Stimulated activated CD8-positive, alpha-beta memory T cell treated with anti-CD3 and anti-CD28 coated beads, Interleukin-7, amount 100 ng/mL, for 4 hours (primary cell): ENCODE data around the gene ADAM11.
A peak's percentile ranks its signal among the peaks of the same experiment; 100 is the strongest.
"Not testable (repeated sequence)": the region's sequence is repeated elsewhere in the genome, so short reads cannot be mapped to it uniquely, and the experiment has no call there.

Source experiments
- DNase-seq, 2 donors: peaks; one replicate each; pipeline ENCODE4 v3.0.0-alpha.2; 2020; ENCODE audit warnings: low read depth in 2 of 2

The ADAM11 gene

DNA sequence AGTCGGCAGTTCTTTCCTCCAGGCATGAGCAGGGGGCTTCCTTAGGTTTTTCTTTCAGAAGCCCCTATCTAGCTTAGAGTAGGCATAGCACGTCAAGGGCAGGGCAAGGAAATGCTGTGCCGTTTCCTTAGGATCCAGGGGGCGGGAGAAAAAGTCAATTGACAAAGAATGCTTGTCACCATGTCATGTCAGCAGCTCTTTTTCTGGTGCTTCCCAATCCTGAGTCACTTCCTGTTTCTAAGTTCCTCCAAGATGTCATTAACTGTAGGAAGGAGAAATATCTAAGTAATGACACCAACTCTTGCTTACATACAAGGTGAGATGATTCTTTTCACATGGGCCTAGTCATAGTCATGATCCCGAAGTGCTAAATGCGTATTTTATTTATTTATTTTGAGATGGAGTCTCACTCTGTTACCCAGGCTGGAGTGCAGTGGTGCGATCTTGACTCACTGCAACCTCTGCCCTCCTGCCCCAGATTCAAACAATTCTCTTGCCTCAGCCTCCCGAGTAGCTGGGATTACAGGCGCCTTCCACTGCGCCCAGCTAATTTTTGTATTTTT is 36.1 kb downstream of the ADAM11 start:
- DNase-seq, result no peak

DNA sequence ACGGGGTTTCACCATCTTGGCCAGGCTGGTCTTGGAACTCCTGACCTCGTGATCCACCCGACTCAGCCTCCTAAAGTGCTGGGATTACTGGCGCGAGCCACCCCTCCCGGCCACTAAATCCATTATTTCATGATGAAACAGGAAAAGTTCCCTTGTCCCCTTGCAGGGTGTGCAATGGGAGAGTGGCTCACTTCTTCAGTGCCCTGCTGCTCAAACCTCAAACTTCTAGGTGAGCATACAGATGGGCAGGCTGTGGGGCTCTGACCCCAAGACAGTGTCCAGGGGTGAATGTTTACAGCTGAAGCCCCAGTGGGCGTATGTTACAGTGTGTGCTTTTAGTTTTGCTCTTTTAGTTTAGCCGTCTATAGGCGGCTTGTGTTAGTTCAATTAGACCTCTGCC is 36.6 kb downstream of the ADAM11 start:
- no peak for DNase-seq

DNA sequence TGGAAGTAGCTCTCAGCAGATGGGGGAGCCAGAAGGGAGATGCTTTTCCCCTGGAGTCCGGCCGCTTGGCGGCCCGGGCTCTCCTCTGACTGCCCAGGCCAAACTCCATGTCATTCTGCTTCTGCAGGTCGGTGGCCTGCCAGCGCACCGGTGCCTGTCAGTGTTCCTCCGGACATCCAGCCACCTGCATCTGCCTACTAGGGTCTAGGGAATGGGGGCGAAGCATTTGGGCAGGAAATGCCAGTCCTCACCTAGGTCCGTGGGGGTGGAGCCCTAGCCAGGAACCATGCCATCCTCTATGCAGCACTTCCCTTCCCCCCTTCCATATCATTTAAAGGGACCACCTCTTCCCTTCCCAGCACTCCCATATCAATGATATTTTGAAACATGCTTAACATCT is 37.1 kb downstream of the ADAM11 start:
- DNase-seq, result no peak

DNA sequence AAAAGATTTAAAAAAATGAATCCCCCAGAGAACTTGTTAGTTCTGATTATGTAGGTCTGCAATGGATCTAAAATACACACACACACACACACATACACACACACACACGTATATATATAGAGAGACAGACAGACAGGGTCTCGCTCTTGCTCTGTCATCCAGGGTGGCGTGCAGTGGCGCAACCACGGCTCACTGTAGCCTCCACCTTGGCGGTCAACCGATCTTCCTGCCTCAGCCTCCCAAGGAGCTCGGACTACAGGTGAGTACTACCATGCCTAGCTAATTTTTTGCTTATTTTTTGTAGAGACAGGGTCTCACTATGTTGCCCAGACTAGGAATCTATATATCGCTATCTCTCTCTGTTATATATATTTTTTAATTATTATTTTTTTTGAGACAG is 37.9 kb downstream of the ADAM11 start:
- DNase-seq, result no peak

DNA sequence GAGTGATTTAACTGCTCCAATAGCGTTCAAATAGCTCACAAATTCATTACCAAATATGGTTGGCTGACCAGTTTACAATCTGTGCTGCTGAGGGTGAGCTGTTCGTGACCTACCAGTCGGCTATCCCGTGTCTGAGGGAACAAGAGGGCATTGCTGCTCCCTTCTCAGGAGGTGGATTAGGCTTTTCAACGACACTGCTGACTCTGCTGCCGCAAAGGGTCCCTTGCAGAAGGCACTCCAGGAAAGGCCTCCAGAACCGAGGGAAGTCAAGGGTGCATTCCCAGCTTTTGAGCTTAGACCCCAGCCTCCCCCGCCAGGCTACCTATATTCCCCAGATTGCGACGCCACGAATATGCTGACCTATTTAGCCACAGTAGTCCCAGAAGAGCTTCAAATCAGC is 39.0 kb downstream of the ADAM11 start:
- DNase-seq, result no peak

DNA sequence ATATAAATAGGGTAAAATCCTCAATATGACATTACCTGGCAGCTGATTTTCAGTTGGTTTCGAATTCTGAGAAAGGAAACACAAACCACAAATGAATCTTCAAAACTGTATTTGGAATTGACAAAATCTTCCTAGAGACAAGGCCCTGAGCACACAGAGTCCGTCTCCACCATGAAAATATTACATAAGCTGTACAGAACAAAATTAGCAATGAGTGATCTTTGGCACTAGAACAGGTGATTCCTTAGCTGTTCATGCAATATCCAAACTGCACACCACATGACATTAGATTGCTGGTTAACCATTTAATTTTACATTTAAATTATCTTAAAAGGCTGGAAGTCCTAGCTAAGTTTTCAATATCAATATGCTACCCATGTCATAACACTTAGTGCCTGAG is 39.6 kb downstream of the ADAM11 start:
- no peak for DNase-seq

DNA sequence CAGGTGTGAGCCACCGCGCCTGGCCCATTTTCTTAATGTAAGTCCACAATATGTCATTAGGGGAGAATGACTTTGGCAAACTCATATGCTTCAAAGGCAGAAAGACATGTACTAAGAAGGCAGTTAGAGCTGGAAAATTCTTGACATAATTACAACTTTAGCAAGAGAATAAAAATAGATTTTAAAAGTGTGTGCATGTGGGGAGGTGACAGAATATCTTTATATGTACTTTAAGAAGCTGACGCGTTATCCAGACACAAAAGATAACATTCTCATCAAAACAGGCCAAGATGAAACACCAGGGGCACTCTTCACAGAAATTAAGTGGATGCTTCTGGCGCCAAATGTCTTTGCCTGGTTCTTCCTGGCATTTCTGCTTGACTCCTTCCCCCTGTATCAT is 43.1 kb downstream of the ADAM11 start:
- no peak for DNase-seq

DNA sequence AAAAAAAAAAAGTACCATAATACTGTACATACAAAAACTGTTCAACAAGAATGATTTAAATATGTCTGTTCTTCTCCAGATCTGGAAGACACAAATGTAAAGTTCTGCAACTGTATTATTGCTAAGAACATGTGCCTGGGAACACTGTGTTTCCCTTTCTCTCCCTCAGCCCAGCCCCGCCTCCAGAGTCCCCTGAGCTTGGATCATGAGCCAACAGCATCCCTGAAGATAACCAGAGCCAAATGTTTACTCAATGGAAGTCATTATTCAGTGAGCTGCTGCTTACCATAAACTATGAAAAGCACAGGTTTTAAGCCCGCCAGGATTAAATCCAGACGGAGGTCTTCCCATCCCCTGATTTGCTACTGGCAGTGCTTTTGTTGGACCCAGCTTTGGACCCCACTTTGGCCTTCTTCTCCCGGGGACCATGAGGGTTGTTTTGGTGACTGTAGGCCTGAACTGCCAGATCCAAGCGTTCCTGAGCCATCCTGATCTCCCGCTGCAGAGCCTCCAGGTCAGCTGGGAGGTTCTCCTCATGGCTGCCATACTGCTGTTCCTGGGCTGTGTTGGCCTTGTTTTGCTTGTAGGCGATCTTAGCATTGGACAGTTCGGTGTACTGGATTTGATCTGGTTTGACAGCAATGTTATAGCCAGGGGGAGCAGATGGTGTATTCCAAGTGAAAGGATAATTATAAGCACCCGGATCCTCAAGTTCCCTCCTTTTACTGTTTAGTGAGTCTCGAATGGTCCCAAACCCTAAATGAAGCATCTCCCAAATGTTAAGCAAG is 45.7 kb downstream of the ADAM11 start:
- no peak for DNase-seq

DNA sequence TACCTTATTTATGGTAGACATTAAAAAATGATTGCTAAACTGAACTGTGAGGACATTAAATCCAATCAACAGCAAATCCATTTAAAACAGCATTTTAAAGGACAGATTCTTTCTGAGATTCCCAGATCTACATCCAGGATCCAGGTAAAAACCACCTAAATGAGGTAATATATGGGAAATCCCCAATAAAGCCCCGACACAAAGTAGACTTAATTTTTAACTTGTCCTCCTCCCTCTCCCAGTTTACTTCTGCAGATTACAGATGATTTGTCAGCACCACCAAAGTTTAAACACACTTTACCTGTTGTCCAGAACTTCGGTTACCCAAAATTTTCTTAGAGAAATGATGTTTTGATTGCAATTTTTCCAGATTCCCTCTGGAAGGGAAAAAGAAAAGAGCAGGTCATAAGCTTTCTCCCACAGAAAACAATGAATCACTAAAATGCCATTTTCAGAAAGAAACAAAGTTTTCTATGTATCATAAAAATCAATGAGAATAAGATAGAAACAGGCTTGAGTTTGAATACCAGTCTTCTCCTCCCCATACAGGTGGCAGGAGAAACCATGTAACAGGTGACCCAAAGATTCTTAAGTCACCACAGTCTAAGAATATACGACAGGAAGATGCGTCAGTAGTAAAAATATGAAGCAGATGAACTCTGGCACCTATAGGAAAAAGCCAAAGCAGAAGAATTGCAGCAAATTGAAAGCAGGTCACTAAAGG is 48.5 kb downstream of the ADAM11 start:
- no peak for DNase-seq

DNA sequence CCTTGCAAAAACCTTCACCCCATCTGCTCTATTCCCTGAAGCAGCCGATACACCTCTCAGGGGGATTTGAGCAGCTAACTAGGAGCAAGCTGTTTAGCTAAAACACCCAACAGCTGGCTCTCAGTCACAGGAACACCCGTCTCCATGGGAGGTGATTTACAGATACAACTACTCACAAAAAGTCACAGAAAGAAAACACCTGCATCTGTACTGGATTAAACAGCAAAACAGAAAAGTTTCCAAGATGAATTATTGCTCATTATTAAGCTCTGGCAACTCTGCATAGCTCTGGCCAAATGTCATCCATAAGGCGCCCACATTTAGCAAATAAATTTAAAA is 49.0 kb downstream of the ADAM11 start:
- no peak for DNase-seq

DNA sequence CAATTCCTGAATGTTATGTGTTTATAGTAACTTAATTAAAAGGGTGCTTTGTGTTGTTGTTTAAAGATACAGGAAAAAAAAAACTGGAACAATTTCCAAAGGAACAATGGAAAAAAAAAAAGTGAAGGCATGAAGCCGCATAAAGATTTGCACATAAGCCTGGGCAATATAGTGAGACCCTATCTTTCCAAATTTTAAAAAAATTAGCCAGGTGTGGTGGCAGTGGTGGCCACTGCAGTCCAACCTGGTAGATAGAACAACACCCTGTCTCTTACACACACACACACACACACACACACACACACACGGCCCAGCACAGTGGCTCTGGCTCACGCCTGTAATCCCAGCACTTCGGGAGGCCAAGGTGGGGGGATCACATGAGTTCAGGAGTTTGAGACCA is 49.4 kb downstream of the ADAM11 start:
- DNase-seq, result no peak

DNA sequence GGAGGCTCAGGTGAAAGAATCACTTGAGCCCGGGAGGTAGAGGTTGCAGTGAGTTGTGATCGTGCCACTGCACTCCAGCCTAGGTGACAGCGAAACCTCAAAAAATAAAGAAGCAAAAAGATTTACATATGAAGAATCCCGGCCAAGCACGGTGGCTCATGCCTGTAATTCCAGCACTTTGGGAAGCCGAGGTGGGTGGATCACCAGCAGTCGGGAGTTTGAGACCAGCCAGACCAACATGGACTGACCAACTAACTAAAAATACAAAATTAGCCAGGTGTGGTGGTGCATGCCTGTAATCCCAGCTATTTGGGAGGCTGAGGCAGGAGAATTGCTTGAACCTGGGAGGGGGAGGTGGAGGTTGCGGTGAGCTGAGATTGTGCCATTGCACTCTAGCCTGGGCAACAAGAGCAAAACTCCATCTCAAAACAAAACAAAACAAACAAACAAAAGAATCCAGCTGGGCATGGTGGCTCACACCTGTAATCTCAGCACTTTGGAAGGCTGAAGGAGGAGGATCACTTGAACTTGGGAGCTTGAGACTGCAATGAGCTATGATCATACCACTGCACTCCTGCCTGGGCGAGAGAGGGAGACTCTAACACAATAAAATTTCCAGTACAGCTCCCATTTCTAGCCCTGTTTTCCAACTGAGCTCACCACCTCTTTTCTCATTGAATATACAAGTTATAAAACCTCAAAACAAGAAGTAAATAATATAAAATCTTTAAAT is 50.0 kb downstream of the ADAM11 start:
- DNase-seq, result not testable (repeated sequence)

DNA sequence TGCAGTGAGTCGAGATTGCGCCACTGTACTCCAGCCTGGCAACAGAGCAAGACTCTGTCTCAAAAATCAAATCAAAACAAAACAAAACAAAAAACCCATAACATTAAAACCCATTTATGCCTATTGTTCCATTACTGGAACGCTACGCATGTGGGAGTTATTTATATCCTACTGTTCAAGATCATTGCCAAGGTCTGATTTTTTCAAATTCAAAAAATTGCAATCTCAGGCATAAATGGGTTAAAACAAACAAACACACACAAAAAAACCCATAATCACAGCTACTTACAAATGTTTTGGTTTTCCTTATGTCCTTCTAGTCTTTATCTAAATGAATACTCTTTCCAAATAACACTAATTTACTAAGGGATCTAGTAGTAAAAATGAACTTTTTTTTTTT is 53.5 kb downstream of the ADAM11 start:
- no peak for DNase-seq

DNA sequence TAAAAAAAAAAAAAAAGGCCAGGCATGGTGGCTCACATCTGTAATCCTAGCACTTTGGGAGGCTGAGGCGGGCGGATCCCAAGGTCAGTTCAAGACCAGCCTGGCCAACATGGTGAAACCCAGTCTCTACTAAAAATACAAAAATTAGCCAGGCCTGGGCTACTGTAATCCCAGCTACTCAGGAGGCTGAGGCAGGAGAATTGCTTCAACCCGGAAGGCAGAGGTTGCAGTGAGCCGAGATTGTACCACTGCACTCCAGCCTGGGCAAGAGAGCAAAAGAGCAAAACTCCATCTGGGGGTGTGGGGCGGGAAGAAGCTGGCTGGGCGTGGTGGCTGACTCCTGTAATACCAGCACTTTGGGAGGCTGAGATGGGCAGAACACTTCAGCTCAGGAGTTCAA is 59.7 kb downstream of the ADAM11 start:
- not testable (repeated sequence) for DNase-seq

DNA sequence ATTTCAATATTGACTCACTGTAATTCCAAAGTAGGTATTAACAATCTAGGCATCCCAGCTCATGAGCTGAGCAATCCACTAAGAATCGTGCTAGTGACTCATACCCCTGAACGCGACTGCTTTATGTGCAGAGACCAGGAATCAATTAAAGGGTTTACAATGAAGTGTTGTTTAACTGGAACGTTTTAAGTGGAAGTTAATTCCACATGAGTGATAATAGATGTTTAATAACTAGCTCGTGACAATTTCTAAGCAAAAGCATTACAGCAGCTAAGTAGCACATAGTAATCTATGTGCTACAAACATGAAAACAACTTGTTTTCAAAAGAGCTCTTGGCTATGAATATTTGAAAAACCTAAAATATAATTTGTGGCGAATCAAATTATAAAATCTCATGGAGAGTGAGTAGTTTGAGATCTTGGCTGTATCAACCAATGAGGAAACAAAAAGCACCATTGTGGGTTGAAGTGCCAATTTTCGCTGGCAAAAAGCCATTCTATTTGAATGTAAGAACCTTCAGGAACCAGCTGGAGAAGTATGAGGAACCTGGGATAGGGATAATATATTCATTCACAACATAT is 61.9 kb downstream of the ADAM11 start:
- no peak for DNase-seq

DNA sequence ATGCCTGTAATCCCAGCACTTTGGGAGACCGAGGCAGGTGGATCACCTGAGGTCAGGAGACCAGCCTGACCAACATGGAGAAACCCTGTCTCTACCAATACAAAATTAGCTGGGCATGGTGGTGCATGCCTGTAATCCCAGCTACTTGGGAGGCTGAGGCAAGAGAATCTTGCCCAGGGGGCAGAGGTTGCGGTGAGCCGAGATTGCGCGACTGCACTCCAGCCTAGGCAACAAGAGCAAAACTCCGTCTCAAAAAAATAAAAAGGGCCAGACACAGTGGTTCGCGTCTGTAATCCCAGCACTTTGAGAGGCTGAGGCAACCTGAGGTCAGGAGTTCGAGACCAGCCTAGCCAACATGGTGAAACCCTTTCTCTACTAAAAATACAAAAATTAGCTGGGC is 66.4 kb downstream of the ADAM11 start:
- DNase-seq, result not testable (repeated sequence)

DNA sequence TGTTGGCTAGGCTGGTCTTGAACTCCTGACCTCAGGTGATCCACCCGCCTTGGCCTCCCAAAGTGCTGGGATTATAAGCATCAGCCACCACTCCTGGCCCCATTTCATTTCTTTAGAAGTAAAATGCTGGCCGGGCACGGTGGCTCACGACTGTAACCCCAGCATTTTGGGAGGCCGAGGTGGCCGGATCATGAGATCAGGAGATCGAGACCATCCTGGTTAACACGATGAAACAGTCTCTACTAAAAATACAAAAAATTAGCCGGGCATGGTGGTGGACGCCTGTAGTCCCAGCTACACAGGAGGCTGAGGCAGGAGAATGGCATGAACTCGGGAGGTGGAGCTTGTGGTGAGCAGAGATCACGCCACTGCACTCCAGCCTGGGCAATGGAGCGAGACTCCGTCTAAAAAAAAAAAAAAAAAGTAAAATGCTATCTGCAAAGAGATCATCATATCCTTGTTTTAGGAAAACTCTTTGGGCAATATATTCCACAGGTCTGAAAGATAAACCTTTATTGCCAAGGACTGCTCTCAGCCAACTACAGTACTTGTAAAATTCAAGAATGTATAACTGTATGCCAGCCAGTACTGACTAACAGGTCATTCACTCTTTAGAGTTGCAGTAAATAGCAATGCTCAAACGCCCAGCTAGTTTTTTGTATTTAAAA is 67.5 kb downstream of the ADAM11 start:
- DNase-seq, result no peak

DNA sequence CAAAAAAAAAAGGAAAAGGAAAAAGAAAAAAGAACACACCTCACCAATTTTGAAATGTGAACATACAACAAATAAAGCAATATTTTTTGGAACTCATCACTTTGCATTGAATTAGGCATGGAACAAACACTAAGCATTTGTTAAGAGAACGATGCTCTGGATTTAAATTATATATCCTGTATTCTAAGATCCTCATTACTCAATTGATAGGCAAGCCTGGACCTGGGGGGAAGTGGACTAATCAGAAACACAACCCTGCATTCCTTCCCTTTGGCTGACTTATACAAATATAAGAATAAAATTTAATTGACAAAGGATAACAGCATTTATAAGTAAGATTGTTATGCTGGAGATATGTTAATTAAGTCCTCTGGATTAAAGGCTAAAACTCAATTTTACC is 69.1 kb downstream of the ADAM11 start:
- no peak for DNase-seq

DNA sequence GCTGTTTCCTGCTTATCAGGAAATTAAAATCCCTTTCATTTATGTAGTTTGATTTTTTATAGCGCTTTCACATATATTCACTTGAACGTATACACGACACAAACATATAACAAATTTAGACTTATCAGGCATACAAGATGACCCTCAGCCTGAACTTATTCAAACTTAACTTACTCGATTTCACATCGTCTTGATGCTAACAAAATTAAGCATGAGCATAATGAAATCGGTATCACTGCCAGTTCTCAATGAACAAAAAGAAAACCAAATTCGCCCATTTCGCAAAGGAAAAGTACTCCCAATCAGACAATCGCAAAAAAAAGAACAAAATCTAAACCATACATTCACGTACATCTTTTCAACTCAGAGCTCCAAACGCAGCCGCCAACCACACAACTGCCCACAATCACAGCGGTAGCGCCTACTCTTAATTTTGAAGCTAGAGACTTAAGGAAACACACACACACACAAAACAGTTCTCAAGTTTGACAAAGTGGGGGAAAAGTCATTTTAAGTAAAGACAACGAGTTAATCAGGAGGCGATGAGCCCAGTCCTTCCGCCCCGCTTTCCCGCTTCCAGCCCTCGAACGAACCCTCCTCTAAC is 70.2 kb downstream of the ADAM11 start:
- no peak for DNase-seq

DNA sequence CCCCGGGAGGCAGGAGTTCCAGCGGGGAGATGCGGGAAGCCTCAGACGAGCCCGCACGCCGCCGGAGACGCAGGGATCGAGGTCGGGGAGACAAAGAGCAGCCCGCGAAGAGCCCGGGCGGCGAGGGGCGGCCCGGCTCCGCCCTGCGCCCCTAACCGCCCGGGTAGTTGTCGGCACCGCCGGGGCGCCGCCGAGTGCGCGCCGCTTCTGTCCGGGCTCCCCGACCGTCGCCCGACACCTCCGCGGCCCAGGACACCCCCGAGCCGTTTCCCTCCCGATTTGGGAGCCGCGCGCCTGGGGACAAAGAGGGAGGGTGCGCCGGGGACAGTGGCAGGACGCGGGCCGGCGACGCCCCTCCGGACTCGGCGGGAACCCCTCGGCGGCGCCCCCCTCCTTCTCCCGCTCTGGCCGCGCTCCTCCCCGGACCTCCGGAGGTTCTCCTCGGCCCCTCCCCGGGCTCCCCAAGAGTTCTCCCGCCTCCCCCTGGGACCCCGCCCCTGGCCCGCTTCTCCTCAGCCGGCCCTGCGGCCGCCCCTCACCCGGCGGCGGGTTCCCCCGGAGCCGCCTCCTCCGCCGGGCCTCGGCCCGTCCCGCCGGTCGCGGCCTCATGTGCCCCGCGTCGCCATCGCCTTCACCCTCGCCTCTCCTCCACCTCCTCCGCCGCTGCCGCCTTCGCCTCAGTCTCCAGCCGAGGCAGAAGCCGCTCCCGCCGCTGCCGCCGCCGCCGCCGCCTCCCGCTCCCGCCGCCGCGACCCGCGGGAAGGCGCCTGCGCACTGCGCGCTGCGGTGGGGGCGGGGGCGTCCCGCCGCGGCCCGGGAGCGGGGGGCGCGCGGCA is 71.0 kb downstream of the ADAM11 start, which contains the start of gene GJC1:
Gene GJC1, minus strand, starts transcription at position 765 of the 836 bp plus-strand sequence. CDS start 24,470 bp downstream, outside the sequence.
- peak in 1 of 2 donors; percentile 32 for DNase-seq
